PC-3 (cell line): ENCODE data around the gene MEPCE. TPM values are rescaled to one million over a fixed set of nuclear protein-coding genes. Genes with fewer than 3 reads are reported as not detected.

Experiments
- ATAC-seq: fragments of 200-7000 bp; cut with Tn5 transposase; 2 replicates; pipeline ENCODE4 v1.9.1; 2020; ENCODE audit warnings: mild to moderate bottlenecking, moderate library complexity
- BruUV-seq: library from RNA; stranded (reverse); fragments of 400-500 nt; replicated peaks from 2 replicates; lab custom pipeline; 2021; lab: Mats Ljungman, UMichigan
- CTCF ChIA-PET: fragments of 300-600 bp; sonication (Branson Sonifier 250); formaldehyde crosslinking; loops from one replicate; lab custom pipeline; 2022; ENCODE audit warnings: antibody characterized with exemption; lab: Charles Lee
- POLR2A ChIA-PET: fragments of 300-600 bp; sonication (Branson Sonifier 250); formaldehyde crosslinking; loops from one replicate; lab custom pipeline; 2022; ENCODE audit warnings: antibody characterized with exemption; ENCODE audit not compliant: unreplicated experiment; lab: Charles Lee
- DNase-seq: peaks from one replicate; pipeline ENCODE4 v3.0.0-alpha.2; 2015
- H2AFZ ChIP-seq: fragments of 300-600 bp; sonication (generic); 2 replicates; pipeline ENCODE4 v1.6.0; 2016; ENCODE audit warnings: antibody characterized with exemption, low read length
- H3F3A ChIP-seq: fragments of 300-600 bp; sonication (generic); one replicate; pipeline ENCODE4 v1.6.0; 2017; ENCODE audit warnings: antibody characterized with exemption, low read length, control low read depth, mild to moderate bottlenecking; ENCODE audit not compliant: unreplicated experiment
- H3K27ac ChIP-seq: fragments of 300-600 bp; sonication (generic); 2 replicates; pipeline ENCODE4 v1.5.1; 2016; ENCODE audit warnings: mild to moderate bottlenecking, low read length
- H3K27me3 ChIP-seq: fragments of 300-600 bp; sonication (generic); 2 replicates; pipeline ENCODE4 v1.6.1; 2016; ENCODE audit warnings: low read length, mixed read lengths
- H3K36me3 ChIP-seq: fragments of 300-600 bp; sonication (generic); 2 replicates; pipeline ENCODE4 v1.6.1; 2016; ENCODE audit warnings: low read depth, mixed run types, low read length, mixed read lengths
- H3K4me1 ChIP-seq: fragments of 300-600 bp; sonication (generic); 2 replicates; pipeline ENCODE4 v1.5.1; 2016; ENCODE audit warnings: low read length; ENCODE audit not compliant: insufficient read depth
- H3K4me2 ChIP-seq: fragments of 300-600 bp; sonication (generic); 2 replicates; pipeline ENCODE4 v1.6.0; 2016; ENCODE audit warnings: low read length
- H3K4me3 ChIP-seq: fragments of 300-600 bp; sonication (generic); 2 replicates; pipeline ENCODE4 v1.5.1; 2016; ENCODE audit warnings: mild to moderate bottlenecking, low read length, mixed read lengths
- H3K79me2 ChIP-seq: fragments of 300-600 bp; sonication (generic); 2 replicates; pipeline ENCODE4 v1.6.1; 2017; ENCODE audit warnings: low read length, mixed read lengths
- H3K9ac ChIP-seq: fragments of 300-600 bp; sonication (generic); 2 replicates; pipeline ENCODE4 v1.6.0; 2016; ENCODE audit warnings: mild to moderate bottlenecking, low read length
- H3K9me2 ChIP-seq: fragments of 300-600 bp; sonication (generic); replicated peaks from 2 replicates; pipeline ENCODE4 v1.6.1; 2016; ENCODE audit warnings: mixed run types, low read length, mixed read lengths
- H3K9me3 ChIP-seq: fragments of 300-600 bp; sonication (generic); 2 replicates; pipeline ENCODE4 v1.6.1; 2016; ENCODE audit warnings: low read length, mixed read lengths
- H4K20me1 ChIP-seq: fragments of 300-600 bp; sonication (generic); 2 replicates; pipeline ENCODE4 v1.6.1; 2016; ENCODE audit warnings: low read length, mixed read lengths
- EZH2 ChIP-seq: fragments of 300-600 bp; sonication (generic); IDR thresholded peaks from one replicate; pipeline ENCODE4 v1.6.1; 2017; ENCODE audit warnings: antibody characterized with exemption, mild to moderate bottlenecking, low read length; ENCODE audit not compliant: unreplicated experiment
- EZH2phosphoT487 ChIP-seq: fragments of 300-600 bp; sonication (generic); IDR thresholded peaks from 2 replicates; pipeline ENCODE4 v1.6.1; 2018; ENCODE audit warnings: mild to moderate bottlenecking, antibody characterized with exemption, low read length, borderline replicate concordance
- intact Hi-C: fragments of 100-400 bp; cut with micrococcal nuclease; formaldehyde crosslinking; loops from 2 replicates; pipeline ENCODE4 v1.9.0; 2023
- total RNA-seq: library from RNA; depleted of rRNA; stranded (reverse); fragments of >200 nt; gene quantifications from 2 replicates; pipeline ENCODE4 v1.2.3, GENCODE V29; 2014
- TF ChIP-seq, protein P1 (sequence below): fragments of 300-600 bp; sonication (generic); conservative IDR thresholded peaks from 2 replicates; pipeline ENCODE4 v1.5.1; 2017; ENCODE audit warnings: antibody characterized with exemption, low read depth, mild to moderate bottlenecking, low read length

MEPCE gene
- total RNA-seq, 1 experiment from 2014 or later, result 36.0 TPM

GRCh38 chr7:100407285-100408180, 22.1 kb upstream of the MEPCE start:
- peak; percentile 87 for ATAC-seq
- no peaks in the 10 kb centered on the region for H3F3A ChIP-seq

DNA sequence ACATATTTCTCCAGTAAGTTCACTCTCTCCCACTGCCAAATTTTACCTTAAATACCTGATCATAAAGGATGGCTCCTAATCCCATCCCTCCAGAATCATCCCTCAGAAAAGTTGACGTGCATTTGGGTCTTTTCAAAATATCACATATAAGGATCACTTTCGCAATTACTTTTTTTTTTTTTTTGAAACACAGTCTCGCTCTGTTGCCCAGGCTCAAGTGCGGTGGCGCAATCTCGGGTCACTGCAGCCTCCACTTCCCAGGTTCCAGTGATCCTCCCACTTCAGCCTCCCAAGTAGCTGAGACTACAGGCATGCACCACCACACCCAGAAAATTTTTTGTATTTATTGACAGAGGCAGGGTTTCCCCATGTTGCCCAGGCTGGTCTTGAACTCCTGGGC, 18.5 kb upstream of the MEPCE start:
- POLR2A ChIA-PET, result no interaction called here
- Histone ChIP-seq H2AFZ (no peak overlapping the region), H3K9me2 (no peaks in the 10 kb centered on the region), H3K27ac (no peak overlapping the region), H4K20me1 (no peaks in the 10 kb centered on the region), H3K4me1 (peaks cover 10% of the 10 kb centered on the region; the same call in 1 of the 2 replicates), H3K4me2 (no peak overlapping the region), H3K27me3 (no peaks in the 10 kb centered on the region), H3K9ac (no peak overlapping the region), H3K4me3 (no peak overlapping the region), H3K79me2 (no peaks in the 10 kb centered on the region), H3K36me3 (no peaks in the 10 kb centered on the region), H3K9me3 (no peaks in the 10 kb centered on the region), H3F3A (no peaks in the 10 kb centered on the region)
- BruUV-seq, result no TSS peak
- ATAC-seq (no peak), DNase-seq (no peak)
- no peak for TF ChIP-seq EZH2phosphoT487
- no peak for TF ChIP-seq EZH2
- TF ChIP-seq, protein P1, sequence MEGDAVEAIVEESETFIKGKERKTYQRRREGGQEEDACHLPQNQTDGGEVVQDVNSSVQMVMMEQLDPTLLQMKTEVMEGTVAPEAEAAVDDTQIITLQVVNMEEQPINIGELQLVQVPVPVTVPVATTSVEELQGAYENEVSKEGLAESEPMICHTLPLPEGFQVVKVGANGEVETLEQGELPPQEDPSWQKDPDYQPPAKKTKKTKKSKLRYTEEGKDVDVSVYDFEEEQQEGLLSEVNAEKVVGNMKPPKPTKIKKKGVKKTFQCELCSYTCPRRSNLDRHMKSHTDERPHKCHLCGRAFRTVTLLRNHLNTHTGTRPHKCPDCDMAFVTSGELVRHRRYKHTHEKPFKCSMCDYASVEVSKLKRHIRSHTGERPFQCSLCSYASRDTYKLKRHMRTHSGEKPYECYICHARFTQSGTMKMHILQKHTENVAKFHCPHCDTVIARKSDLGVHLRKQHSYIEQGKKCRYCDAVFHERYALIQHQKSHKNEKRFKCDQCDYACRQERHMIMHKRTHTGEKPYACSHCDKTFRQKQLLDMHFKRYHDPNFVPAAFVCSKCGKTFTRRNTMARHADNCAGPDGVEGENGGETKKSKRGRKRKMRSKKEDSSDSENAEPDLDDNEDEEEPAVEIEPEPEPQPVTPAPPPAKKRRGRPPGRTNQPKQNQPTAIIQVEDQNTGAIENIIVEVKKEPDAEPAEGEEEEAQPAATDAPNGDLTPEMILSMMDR, result no peak
- intact Hi-C loops, result no loop called here
- CTCF ChIA-PET, result no interaction called here

More at GRCh38 chr7:100407285-100408180, 22.1 kb upstream of the MEPCE start:
- H2AFZ ChIP-seq, result no peak overlapping the region
- H3K4me3 ChIP-seq, result no peak overlapping the region
- no peaks in the 10 kb centered on the region for H4K20me1 ChIP-seq
- intact Hi-C loops, result loop anchor here (1.0 to 10.0 kb wide), 3 partner anchors 33 to 275 kb away; partner anchors contain the start of gene PILRB
- no peaks in the 10 kb centered on the region for H3K9me2 ChIP-seq
- peak; percentile 84 for DNase-seq
- no peak overlapping the region for H3K4me2 ChIP-seq
- no peak overlapping the region for H3K27ac ChIP-seq
- H3K36me3 ChIP-seq, result no peaks in the 10 kb centered on the region
- no peak for TF ChIP-seq EZH2
- TF ChIP-seq EZH2phosphoT487, result no peak
- TF ChIP-seq, protein P1, result peak; percentile 72
- peaks cover 10% of the 10 kb centered on the region; the same call in 1 of the 2 replicates for H3K4me1 ChIP-seq
- no peaks in the 10 kb centered on the region for H3K27me3 ChIP-seq
- BruUV-seq, result no TSS peak
- H3K9me3 ChIP-seq, result no peaks in the 10 kb centered on the region
- ChIA-PET POLR2A (interaction anchor here (0.6 kb wide), 1 partner anchor 21 kb away, joined by 4 read pairs; the partner anchor contains the start of gene ZCWPW1), CTCF (interaction anchor here (0.5 to 1.2 kb wide), 8 partner anchors 19 to 278 kb away, joined by 3 to 8 read pairs (median 4); partner anchors contain the start of genes MEPCE and ZCWPW1)
- H3K9ac ChIP-seq, result no peak overlapping the region
- no peaks in the 10 kb centered on the region for H3K79me2 ChIP-seq
